Islet precursor cell (in vitro differentiated cells): ENCODE results near the gene BROX.
"Not testable (repeated sequence)": the region's sequence is repeated elsewhere in the genome, so short reads cannot be mapped to it uniquely, and the experiment has no call there.

ENCODE experiments used
- DNase-seq: peaks from one replicate; pipeline ENCODE4 v3.0.0-alpha.2; 2018

Gene BROX

DNA sequence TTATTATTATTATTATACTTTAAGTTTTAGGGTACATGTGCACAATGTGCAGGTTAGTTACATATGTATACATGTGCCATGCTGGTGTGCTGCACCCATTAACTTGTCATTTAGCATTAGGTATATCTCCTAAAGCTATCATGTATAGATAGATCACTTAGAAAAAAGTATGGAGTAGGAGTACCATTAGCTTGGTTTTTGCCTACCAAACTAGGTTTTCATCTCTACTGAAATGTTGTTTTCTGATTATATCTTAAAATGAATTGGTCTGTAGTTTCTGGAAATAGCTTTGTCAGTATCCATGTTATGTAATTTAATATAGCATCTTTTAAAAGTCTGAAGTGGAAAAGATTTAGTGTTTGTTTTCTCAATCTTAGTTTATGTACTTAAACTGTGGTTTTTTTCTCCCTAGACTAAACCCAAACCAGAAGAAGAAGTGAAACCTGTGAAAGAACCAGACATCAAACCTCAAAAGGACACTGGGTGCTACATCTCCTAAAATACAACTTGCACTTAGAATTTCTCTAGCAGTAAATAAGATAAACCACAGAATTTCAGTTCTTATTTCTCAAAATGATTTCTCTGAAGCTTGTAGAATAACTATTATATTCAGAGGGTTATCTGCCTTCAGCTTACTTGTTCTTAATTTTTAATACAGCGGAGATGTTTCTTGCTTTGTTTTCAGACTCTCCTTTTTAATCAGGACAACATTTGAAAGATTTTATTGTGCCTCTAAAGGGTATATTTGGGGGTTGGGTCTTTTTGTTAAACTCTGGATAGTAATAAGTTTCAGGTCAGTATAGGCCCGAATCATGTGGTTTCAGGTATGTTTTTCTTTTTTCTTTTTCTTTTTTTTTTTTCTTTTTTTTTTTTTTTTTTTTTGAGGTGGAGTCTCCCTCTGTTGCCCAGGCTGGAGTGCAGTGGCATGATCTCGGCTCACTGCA, 20.1 kb downstream of the BROX start:
- DNase-seq: no peak

DNA sequence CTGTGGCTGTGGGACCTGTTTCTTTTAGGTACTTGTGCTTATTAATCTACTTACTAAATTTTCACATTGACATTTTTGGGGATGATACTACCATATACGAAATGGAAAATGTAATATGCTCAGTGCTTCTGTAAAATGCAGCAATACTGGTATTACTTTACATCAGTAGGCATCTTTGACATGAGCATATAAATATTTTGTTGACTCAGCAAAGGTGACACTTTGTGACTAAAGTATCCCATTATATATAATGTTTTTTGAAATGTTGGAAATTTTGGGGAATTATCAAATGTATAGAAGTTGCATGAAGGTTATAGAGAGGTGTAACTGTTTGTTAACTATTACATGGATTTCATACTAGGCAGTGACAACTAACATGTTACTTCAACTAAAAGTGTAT, 22.4 kb downstream of the BROX start:
- DNase-seq: no peak

DNA sequence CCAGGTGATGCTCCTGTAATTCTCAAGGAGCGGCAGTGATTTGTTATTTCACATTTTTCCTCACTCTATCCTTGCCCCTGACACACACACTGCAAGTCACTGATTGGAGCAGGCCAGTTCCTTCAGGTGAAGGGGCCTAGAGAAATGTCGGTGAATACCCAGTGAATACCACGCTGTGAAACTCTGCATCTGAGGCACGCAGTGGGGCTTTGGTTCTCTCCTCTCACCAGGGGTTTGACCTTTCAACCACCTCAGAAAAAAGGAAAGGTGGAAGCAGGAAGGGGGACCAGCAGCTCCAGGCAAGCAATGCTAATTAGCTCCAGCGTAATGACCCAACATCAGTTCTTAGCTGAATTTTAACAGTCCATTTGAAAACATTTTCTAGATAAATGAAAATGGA, 24.1 kb downstream of the BROX start:
- no peak for DNase-seq

DNA sequence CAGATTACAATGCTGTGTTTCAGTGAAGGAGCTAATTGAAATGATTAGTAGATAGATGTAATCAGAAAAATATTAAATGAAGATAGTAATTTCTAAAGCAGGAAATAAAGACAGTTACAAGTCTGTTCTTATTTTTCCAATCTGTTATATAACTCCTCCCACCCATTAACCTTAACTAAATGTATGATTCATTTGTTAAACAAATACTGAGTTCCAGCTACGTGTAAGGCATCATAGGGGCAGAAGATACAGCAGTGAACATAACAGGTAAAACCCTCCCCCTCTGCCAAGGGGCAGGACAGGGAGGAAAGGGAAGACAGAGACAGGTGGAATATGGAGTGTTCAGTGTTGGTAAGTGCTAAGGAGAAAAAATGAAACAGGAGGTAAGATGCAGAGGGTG, 24.6 kb downstream of the BROX start, which contains the start of gene FAM177B:
Gene FAM177B, plus strand, starts transcription at position 231 of the 400 bp plus-strand sequence. CDS start 9,344 bp downstream, outside the sequence.
- no peak for DNase-seq

DNA sequence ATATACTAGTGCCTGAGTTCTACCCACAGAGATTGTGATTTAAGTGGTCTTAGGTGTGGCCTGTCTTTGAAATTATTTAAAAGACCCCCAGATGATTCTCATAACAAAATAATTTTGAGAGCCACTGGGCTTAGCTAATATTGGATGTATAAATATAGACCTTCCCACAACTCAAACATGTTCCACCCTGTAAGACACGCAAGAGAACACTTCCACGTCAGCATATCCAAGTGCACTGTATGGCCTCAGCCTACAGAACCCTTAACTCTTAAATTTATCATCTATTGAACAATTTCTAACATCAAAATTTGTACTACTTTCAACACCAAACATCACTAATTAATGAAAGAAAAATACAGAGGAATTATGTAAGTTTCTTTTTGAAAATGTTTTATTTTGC, 27.1 kb downstream of the BROX start:
- DNase-seq: no peak

DNA sequence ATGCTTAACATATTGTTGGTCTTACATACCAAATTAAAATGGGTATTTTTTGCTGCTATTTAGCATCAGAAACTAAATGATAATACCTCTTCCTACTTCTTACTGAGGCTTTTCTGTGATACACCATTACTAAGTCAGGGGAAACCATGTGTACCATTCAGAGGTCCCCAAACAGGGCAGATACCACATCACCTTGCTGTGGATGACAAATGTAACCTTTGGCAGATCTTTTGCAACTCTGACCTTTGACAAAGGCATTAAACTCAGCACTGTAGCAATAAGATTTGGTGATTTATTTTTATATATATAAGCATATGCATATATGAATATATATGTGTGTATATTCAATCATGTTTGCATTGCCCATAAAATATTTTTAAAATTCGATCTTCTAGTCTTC, 27.6 kb downstream of the BROX start:
- no peak for DNase-seq

DNA sequence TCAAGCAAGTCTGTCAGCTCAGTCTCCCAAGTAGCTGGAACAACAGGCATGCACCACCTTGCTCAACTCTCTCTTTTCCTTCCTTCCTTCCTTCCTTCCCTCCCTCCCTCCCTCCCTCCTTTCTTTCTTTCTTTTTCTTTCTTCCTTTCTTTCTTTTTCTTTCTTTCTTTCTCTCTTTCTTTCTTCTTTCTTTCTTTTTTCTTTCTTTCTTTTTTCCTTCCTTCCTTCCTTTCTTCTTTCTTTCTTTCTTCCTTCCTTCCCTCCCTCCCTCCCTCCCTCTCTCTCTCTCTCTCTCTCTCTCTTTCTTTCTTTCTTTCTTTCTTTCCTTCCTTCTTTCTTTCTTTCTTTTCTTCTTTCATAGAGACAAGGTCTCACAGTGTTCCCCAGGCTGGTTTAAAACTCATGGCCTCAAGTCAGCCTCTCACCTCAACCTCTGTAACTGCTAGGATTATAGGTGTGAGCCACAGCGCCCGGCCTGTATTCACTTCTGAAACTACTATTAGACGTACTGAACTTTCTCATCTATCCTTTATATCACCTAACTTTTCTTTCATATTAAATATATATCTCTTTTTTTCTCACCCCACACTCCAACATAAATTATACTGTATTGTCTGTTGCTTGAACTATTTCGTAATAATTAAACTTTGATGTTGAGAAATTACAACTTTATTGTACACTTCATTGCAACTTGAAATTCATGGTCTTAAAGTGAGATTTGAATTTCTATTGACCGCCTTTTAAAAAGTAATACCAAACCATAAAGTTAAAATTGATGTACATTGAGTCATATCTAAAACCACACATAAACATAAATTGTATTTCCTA, 29.5 kb downstream of the BROX start:
- not testable (repeated sequence) for DNase-seq

DNA sequence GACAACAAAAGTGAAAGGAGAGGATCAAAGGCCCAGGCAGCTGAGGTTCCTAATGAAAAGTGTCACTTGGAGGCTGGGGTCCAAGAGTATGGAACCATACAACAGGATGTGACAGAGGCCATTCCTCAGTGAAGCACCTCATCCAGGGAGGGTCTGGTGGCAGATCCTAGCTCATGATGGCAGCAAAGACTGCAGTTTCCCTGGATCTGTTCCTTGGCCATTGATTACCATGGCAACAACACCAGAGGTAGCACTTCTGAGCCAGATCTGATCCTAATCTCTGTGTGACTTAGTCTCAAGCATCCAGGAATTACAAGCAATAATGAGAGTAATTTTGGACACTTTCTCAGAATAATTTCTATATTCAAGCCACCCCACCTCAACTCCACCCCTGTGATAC, 37.6 kb downstream of the BROX start:
- peak; percentile 76 for DNase-seq

DNA sequence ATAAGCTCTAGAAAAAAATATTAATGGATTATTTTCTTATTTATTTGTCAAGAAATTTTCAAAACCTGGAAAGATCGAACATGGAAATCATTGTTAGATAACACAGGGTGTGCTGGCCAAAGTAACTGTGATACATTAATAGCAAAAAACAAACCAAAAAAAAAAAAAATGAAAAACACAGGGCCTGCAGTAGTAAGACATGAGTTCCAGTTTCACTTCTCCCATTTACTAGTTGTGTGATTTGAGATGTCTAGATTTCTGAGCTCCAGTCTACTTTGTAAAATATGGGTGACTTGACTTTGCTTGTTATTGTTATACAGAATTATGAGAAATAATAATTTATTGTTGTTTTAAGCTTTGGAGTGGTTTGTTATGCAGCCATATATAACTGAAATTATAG, 38.3 kb downstream of the BROX start:
- DNase-seq: no peak

DNA sequence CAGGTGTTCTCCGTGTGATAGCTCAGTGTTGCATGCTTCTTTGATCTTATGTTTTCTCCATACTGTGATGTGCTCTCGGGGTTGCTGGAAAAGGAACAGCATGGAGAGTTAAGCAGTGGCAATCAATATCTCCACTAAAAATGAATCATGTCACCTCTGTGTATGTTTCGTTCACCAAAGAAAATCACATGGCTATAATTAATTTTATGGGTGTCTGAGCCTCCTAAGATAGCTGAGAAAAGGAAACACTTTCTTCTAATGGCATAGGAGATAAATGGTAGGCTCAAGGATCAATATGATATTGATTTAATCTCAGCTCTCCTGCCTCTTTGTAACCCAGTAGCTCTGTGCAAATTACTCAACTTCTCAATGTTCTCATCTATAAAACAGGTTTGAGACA, 38.9 kb downstream of the BROX start:
- no peak for DNase-seq

DNA sequence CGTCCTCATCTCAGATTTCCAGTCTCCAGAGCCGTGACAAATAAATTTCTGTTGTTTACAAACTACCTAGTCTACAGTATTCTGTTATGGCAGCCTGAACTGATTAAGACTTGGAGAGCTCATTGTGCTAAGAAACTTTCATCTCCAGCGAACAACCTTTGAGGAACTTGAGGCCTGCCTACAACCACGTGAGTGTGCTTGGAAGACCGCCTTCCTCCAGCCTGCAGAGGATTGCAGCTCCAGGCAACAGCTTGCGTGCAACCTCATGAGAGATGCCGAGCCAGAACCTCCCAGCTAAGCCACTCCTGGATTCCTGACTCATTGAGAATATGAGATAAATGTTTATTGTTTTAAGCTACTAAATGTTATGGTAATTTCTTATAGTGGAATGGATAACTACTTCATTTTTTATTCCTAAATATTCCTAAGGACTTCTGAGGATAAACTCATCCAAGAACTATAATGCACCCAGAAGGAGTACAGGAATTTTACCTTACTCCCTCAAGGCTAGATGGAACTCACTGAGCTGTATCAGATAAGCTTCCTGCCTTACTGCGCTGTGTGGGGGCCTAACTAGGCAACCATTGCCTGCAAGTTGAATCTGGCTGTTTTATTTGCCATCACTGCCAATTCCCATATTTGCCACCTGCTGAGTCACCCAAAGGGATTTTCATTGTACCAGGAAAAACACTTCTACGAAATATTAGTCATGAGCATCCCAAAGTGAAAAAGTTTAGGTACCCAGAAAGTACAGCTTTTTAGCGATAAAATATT, 42.2 kb downstream of the BROX start:
- DNase-seq: no peak

DNA sequence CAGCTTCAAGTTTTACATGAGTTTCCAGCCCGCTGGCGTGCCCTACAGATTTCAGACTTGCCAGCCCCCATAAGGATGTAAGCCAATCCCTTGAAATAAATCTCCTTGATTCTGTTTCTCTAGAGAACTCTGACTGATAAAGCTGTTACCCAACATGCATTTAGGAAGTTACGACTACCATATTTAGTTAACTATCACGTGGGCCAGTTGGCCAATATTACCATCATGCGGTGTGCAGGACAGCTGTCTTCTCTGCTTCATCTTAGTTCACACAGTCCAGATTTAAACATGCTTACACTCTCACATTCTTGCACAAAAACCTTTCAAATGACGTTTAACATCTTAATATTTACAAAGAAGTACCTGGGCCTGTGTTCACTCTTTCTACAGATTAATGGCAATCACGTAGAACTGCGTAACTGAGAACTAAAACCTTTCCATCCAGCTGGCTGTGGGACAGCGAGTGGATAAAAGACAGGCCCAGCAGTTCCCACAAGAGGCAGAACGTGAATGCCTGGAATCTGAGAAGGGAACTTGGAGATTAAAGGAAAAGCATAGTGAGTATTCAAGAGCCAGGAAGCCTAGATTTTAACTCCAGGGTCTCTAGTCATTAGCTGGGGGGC, 45.4 kb downstream of the BROX start:
- DNase-seq: no peak

DNA sequence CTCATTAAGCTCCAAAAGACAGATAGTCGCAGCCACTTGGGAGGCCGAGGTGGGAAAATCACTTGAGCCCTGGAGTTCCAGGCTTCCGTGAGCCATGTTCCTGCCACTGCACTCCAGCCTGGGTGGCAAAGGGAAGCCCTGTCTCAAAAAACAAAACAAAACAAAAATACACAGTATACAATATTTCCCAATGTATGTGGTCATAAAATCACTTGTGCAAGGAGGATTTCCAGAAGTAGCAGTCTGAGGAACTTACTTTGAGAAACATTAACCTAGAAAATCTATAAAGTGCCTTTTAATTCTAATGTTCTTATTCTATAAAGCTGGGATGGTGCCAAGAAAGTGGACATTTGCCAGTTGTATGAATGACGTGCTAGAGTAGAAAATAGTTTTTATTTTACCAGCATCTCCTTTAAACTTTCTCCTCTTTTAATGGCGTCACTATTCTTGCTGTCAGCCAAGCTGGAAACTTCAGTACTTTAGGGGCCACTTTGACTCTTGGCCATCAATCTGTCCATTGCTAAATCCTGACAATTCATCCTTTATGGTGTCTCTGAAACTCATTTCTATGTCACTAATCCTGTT, 47.2 kb downstream of the BROX start:
- DNase-seq: no peak

DNA sequence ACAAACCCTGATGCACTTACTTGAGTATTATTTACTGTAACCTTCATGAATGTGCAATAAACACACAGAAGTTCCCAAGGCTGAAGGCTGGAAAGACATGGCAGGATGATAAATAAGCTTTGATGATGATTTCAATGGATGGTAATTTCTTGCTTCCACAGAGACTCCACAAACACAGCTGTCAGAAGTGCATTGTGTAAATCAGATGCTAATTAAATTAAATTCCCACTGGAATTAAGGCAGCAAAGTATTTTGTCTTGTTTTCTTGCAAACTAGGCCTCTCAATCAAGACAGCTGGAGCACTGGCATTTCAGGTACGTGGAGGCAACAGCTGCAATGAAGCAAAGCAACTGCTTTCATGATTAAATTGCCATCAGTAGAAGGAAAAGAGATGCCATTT, 48.7 kb downstream of the BROX start:
- no peak for DNase-seq

DNA sequence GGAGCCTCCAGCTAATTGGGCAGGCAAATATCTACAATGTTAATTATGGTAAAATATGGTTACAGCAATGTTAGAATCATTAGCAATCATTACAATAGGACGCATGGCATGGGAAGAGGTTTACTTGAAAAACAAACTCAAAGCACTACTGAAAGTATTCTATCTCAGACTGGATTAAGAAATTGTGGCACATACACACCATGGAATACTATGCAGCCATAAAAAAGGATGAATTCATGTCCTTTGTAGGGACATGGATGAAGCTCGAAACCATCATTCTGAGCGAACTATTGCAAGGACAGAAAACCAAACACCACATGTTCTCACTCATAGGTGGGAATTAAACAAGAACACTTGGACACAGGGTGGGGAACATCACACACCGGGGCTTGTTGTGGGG, 49.8 kb downstream of the BROX start:
- DNase-seq: not testable (repeated sequence)

DNA sequence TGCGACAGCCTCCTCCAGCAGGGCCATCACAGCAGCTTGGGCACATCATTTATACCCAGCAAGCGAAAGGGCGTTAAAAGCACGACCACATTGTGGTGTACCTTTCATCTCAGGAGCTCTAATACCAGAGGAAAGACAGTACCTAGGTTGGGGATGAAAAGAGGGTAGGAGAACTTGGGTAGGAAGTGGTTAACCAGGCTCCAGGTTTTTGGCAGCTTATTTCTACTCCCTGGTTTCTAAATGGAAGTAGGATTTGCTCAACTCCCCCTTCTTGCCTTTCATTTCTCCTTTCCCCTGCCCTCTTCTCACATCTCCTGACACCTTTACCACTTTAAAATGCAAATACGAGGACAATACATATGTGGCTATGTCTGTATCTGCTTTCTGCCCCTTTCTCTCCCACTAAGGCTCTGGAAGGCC, 54.8 kb downstream of the BROX start:
- no peak for DNase-seq

DNA sequence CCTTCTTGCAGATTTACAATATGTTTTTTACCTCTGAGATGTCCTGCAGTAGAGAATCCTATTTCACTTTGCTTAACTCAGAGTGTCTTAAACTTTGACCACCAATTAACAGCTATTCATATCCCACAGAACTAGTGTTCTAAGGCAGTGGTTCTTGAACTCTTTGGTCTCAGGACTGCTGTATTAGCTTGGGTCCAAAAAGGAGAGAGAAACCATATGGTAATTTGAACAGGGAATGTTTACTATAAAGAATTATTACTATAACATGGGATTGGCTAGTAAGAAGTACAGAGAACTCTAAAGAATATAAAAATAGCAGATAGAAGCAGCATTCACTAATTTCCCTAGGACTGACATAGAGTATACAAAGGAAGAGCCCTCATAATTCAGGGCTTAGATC, 56.2 kb downstream of the BROX start:
- no peak for DNase-seq

DNA sequence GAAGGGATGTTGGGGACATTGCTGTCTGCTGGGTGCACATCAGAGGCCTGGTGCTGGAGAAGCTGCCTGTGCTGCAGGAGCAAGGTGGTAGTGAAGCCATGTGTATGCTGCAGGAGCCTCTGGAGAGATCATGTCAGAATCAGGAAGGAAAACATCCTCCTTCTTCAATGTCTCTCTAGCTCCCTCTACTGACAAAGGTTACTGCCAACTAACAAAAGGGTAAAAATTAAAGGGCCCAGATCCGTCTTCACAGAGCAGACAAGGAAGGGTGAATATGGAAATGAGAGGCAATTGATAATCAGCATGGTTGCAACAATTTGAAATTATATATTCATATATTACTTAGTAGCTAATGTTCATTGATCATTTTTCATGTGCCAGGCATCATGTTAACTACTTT, 56.8 kb downstream of the BROX start:
- DNase-seq: no peak

DNA sequence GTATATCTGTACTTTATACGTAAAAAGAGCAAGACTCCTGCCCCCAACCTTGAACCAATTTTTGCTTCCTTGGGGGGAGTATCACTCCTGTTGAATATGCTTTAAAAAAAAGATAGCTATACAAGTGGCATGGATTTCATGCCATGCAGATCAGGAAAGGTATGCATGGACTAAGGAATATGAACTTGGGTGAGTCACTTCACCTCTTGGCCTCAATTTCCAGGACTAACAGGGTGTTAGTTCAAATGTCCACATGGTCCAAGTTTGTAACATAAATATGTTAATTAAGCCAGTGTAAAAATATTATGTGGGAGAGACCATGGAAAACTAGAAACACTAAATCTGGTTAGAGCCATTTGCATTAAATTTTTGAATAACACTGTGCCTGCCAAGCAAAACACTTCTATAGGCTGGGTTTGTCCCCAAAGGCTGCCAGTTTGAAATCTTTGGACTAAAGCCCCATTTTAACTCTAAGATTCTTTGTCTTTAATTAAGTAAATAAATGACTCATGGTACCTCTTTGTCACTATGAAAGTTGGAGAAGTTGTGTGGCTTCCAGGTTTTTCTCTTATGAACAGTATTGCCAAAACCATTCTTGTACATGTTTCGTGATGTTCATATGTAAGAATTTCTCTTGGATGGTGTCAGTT, 57.7 kb downstream of the BROX start:
- no peak for DNase-seq

DNA sequence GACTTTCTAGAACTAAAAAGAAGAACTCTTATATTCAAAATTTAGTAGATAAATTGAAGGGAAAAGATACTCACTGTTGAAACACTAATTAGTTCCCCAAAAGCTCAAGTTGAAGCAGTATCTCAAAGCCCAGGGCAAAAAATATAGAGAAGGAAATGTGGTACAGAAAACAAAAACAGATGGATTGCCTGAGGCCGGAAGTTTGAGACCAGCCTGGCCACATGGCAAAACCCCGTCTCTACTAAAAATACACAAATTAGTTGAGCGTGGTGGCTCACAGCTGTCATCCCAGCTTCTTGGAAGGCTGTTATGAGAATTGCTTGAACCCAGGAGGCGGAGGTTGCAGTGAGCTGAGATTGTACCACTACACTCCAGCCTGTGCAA, 60.6 kb downstream of the BROX start:
- DNase-seq: no peak

DNA sequence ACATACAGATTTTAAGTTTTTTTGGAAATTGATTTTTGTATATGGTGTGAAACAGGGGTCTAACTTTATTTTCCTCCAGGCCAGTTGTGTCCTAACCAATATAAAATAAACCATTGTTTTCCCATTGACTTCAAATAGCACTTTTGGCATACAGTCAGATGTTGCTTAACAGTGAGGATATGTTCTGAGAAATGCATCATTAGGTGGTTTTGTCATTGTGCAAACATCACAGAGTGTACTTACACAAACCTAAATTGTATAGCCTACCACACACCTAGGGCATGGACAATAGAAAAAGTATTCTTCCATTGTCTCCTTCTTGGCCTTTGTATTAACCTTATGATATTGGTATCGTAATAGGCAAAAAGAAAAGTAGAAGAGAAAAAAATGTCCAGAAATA, 65.1 kb downstream of the BROX start:
- DNase-seq: no peak

DNA sequence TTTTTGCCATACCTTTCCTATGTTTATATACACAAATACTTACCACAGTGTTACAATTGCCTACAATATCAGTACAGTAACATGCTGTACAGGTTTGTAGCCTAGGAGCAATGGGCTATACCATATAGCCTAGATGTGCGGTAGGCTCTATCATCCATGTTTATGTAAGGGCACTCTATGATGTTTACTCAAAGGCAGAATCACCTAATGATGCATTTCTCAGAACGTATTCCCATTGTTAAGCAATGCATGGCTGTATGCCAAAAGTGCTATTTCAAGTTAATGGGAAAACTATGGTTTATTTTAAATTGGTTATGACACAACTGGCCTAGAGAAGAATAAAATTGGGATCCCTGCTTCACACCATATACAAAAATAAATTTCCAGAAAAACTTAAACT, 65.6 kb downstream of the BROX start:
- DNase-seq: no peak
